GM18526 (cell line): Measurements from ENCODE around the gene FAM118B.

ENCODE experiments used
- POLR2A ChIP-seq: IDR thresholded peaks from 3 replicates; pipeline ENCODE4 v1.6.1; 2011; ENCODE audit not compliant: insufficient read length; ENCODE audit errors: extremely low read depth

The FAM118B gene

DNA sequence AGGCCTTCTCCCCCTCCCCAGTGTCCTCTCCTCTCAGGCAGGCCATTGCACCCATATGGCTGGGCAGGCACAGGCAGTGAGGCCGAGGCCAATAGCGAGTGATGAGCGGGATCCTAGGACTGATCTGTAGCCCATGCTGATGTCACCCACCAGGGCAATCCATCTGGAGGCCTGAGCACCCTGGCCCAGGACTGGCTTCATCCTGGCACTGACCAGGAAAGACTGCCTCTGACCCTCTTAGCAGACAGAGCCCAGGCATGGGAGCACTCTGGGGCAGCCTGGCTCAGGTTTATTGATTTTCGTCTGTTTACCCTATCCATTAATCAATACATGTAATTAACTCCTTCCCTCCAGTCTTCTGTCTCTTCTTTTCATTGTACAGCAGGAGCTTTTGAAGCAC lies 66.2 kb downstream of the FAM118B start:
- no peak for TF ChIP-seq POLR2A

DNA sequence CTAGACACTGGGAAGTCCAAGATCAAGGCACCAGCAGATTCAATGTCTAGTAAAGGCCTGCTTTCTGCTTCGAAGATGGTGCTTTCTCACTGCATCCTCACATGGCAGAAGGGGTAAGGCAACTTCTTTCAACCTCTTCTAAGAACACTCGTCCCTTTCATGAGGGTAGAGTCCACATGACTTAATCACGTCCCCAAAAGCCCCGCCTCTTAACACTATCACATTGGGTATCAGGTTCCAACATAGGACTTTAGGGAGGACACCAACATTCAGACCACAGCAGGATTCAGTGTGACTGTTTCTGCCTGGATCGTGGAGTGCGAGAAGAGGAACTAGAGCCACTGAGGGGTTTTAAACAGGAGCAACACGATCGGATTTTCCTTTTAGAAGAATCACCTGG lies 67.6 kb downstream of the FAM118B start:
- TF ChIP-seq POLR2A, result no peak

DNA sequence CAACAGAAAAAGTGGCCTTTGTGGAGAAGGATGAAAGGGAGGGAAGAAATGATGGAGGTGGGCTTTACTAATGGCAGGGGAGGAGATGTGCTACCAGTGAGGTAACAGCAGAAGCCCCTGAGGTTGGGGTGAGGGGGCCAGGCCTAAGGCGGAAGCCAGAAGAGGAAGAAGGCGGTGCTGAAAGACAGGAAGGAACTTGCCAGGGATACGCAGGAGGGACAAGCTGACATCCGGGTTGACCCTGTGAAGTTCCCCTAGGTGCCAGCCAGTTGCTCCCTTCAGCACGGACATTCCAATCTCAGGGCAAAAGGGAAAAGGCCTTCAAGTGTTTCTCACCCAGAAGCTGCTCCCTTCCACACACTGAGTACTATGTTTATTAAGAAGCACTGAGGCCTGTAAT lies 69.0 kb downstream of the FAM118B start:
- TF ChIP-seq POLR2A, result no peak

DNA sequence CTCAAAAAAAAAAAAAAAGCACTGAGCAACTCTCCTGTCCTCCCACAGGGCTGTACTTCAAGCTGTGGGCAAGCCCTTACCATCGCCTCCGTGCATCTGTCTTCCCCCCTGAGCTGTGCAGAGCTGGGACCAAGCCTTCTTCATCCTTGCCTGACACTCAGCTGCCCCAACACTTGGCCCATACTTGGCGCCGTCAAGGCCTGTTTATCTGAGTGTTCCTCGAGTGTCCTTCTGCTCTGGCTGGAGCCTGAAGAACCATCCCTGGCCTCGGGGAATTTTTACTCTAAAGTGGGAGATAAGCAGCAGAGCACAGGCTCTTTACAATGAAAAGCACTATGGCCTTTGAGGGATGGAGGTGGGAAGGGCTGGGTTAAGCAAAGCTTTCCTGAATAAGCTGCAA lies 69.7 kb downstream of the FAM118B start:
- no peak for TF ChIP-seq POLR2A

DNA sequence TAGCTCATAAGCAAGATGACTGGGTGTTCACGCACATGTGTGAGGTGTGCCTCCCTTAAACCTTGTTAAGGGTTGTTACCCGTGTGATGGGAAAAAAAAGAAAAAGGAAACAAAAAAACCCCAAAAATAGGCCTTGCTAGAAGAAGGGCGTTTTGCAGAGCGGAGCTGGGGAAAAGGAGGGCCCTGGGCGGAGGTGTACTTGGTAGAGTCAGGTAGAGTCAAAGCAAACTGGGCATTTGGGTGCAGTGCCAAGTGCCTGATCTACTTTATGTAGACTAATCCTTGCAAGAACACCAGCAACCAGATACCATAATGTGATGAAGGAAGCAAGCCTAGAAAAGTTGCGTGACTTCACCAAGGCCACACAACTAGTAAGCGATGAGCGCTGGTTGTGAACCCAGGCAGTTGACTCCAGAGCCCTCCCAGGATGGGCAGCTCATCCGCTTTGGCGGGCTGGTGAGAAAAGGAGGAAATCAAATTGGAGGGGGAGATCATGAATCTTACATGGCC lies 70.1 kb downstream of the FAM118B start:
- TF ChIP-seq POLR2A, result no peak

DNA sequence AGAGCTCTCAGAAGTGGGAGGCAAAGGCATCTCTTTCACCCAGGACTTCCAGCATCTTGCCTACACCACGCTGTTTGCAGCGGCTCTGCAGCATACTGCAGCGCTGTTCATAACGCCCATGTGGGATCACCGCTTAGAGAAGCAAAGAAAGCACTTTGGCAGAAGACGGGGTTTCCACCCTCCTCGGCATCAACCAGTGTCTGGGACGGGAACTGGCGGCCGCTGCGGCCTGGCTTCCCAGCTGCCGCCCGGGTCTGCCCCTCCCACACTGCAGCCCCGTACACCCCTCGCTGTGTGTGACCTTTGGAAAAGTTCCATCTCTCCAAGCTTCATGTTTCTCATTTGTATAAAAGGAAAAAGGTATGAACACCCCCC lies 70.8 kb downstream of the FAM118B start:
- no peak for TF ChIP-seq POLR2A

DNA sequence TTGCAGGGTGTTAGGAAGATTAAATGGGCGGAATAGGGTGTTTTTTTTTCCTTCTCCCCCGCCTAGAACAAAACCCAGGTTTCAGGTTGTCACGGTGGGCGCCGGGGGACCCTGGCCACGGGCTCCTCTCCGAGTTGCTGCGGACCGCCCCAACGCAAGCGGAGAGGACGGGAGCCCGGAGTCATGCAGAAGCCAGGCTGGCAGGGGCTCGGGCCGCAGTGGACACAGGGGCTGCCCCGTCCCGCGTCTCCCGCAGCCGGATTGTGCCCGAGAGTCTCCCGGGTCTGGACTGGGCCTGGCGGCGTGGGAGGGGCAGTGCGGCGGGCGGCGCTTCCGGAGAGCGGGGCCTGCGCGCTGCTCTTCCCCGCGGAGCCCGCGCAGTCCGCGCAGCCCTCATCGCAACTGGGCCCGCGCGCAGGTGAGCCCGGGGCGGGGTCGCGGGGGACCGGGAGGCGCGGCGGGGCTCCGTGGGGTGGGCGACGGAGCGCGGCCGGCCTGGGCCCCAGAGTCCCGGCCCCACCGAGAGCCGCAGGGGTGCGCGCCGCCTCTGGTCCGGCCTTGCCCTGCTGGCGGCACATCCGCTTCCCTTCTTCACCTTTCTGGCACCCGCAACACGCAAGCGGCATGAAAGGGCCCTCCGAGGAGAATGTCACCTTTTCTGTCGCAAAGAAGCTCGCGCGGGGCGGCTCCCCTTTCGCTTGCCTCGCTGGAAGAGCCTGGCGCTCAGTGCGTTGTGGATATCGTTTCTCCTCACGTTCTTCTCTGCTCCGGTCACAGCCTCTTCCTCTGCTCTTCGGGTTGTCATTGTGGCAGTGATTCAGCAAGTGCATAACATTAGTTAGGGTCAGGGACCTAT lies 71.4 kb downstream of the FAM118B start, which contains the start of gene TIRAP:
Gene TIRAP (plus strand): TSS at position 358 of the 856 bp plus-strand sequence. CDS start 7,802 bp downstream, outside the sequence.
- peak; percentile 71 for TF ChIP-seq POLR2A

DNA sequence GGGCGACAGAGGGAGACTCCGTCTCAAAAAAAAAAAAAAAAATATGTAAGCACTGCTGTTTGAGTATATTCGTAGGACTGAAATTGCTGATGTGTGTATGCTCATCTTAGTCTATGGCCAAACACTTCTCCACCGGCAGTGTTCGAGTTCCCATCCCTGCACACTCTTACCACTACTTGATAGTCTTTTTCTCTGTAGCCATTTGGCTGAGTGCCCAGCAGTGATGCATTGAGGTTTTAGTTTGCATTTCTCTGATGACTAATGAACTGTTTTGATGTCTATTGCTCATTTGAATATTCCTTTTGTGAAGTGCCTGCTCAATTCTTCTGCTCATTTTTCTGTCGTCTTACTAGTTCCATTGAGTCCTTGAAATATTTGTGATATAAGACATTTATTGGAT lies 73.2 kb downstream of the FAM118B start:
- TF ChIP-seq POLR2A, result no peak

DNA sequence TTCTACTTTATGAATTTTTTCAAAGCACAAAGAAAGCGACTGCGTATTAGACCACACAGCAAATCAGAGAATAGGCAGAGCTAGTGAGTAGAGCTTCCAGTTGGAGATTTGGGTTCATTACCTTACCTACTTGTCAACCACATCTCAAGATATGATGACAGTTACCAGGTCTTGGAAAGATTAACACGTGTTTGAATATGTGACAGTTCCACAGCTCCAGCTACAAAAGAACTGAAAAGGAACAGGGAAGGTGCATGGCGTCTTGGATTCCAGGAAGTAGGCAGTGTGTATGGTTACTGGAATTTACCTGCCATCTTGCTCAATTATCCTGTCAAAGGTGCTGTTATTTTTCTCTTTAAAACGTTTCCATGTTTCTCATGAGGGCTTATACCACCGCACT lies 76.7 kb downstream of the FAM118B start:
- no peak for TF ChIP-seq POLR2A

DNA sequence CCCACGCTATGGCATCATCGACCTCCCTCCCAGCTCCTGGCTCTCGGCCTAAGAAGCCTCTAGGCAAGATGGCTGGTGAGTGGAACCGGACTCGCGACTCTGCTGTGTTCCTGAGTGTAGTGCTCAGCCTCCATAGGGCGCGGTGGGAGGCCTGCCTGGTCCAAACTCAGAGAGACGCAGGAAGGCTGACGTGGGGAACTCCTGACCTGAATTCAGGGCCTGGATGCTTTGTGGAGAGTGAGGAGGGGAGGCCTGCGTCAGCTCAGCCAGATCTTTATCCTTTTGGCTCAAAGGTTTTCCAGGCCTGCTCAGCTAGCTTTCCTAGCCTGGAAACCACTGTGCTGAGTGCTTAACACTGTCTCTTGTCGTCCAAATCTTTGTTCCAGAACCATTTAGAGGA lies 79.3 kb downstream of the FAM118B start:
- TF ChIP-seq POLR2A, result no peak

DNA sequence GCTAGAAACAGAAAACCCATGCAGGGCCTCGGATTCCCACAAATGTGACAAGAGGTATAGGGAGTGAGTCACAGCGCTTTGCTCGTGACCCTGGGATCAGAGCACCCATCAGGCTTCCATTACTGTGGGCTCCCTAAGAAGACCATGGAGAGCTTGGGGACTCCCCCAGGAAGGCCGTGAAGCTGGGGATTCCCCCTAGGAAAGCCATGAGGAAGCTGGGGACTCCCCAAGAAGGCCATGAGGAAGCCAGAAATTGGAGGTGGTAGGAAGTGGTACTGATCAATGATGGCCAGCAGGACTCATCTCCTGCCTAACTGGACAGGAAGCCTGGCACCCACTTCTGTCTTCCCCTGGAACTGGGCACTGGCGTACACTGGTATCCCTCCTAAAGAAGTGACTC lies 82.1 kb downstream of the FAM118B start:
- no peak for TF ChIP-seq POLR2A

DNA sequence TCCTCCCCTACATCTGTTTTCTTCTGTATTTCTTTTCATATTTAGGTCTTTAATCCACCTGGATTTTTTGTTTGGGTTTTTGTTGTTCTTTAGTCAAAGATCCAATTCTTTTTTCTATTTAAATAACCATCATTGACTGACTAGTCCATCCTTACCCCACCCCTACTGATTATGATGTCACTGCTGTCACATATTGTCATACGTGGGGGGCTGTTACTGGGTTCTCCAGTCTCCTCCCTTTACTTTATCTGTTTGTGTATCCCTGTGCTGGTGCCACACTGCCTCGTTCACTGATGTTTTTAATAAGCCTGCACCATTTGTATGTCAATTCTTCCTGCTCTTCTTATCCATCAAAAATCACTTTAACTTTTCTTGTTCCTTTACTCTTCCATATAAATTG lies 85.4 kb downstream of the FAM118B start:
- TF ChIP-seq POLR2A, result no peak

DNA sequence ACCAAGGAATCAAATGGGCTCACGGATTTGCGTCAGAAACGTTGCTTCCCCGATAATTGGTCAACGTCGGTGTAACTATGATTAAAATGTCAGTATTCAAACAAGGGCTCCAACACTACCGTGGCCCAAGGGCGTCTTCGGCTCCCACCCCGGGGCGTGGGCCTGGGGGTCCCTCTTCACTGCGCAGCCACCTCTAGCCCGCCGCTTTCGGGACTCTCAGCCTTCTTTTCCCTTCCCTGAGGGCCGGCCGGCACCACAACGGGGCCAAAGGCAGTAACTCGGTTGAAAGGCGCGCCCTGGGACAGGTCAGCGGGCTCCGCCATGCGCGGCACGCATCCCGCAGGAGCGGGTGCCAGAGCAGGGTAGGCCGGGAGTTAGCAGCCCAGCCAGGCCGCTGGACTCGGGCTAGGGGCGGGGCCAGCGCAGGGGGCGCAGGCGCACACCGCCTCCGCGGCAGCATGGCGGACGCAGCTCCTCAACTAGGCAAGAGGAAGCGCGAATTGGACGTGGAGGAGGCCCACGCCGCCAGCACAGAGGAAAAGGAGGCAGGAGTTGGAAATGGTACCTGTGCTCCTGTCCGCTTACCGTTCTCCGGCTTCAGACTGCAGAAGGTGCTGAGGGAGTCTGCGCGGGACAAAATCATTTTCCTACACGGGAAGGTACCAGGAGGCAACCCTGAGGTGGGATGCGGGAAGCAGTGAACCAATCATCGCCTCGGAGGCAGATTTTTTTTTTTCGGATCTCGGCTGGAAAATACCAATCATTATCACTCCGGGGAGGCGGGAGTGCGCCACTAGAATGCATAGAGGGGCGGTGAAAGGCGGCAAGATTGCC lies 92.3 kb downstream of the FAM118B start, which contains the start of gene DCPS:
Gene DCPS (plus strand): TSS at position 438 of the 834 bp plus-strand sequence. CDS start 21 bp downstream, at position 459.
- peak; percentile 94 for TF ChIP-seq POLR2A

DNA sequence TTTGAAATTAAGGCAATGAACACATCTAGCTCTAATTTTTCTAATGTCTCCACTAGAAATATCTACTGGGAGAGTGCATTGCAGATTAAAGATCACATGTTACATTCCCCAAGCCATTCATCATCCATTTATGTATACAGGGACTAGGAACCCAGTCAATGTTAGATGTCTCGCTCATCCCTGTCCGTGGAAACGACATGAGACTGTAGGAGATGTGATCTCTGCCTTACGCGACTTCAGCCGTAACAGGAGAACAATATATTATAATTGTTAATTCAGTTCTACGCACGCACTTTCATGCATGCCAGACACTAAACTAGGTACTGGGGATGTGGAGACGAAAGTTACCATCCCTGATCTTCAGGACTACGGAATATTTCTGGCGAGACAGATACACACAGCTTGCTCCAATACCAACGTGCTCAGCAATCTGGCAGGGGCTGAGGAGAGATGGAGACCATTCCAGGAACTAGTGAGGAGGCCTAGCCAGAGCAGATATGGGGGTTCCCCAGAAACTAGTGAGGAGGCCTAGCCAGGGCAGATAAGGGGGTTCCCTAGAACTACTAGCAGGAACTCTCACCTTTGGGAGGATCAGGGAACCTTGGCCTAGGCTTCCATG lies 93.0 kb downstream of the FAM118B start:
- TF ChIP-seq POLR2A, result no peak

DNA sequence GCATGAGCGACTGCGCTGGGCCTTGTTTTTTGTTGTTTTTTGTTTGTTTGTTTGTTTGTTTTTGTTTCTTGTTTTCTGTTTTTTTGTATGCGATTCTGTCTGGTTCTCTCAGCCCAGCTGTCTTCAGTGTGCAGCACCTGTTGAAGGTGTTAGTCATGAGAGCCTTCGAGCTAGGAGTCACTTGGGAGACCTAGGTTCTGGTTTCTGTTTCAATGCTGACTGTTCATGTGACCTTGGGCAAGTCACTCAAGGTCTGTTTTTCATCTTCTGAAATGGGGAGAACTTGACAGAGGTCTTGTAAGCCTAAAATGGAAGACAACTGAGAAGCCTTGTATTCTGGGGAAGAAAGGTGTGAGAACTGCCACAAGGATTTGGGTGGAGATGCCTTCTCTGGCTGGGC lies 94.1 kb downstream of the FAM118B start:
- no peak for TF ChIP-seq POLR2A

DNA sequence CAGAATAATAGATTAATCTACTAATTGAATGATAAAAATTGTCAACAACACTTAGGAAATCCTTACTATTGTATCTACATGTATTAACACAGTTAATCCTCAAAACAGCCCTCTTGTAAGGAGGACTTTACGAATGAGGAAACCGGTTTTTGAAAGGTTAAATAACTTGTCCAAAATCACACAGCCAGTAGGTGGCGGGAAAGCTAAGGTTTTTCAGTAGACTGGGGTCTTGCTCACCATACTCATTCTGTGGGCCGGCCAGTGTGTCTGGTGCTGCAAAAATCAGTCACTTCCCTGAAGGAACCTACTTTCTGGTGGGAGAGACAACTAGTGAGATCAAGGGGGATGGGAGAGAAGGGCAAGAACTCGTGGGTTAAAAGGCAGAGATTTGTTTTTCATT lies 96.1 kb downstream of the FAM118B start:
- TF ChIP-seq POLR2A, result no peak

DNA sequence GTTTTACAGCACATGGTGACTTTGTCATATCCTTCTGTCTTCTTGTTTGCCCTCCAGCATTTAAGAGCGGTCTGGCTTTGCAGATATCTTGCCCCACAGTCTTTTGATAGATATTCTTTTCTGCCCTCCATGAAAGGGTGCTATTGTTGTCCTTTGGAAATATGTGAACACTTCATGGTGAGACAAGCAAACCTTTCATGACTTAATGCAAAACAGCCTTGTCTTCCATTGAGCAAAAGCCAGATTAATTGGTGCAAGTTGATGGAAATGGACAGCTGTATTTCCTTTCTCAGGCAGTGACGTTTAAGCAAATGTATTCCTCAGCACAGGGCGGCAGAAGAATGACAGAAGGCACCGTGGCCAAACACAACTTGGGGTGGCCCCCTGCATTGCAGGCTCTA lies 96.7 kb downstream of the FAM118B start:
- TF ChIP-seq POLR2A, result no peak
